SU-DHL-6 (cell line): ENCODE measurements around the gene SALL1.

Experiments
- CTCF ChIP-seq: fragments of 200-600 bp; sonication (generic); IDR thresholded peaks from one replicate; pipeline ENCODE4 v1.5.1; 2017; ENCODE audit warnings: antibody characterized with exemption, mild to moderate bottlenecking, low read length, moderate library complexity; ENCODE audit not compliant: insufficient read depth, poor library complexity, severe bottlenecking
- EZH2phosphoT487 ChIP-seq: fragments of 200-600 bp; sonication (generic), shearing (Covaris generic); conservative IDR thresholded peaks from 2 replicates; pipeline ENCODE4 v1.6.1; 2018; ENCODE audit warnings: mild to moderate bottlenecking, antibody characterized with exemption, low read length, moderate library complexity, mixed read lengths

DNA sequence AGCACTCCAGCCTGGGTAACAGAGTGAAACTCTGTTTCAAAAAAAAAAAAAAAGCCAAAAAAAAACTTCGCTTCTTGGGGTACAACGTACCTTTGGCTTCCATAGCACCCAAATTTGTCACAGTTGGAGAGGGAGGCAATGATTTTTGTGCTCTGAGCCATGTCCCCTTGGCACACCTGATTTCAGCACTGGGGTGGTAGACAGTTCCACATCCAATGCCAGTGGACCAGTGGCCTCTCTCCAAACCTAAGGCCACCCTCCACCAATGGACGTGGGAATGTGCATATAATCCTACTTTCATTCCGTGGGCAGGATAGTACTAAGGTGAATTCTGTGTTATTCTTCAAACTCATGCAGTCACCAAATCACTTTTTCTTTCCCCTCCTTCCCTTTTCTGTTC lies 47.5 kb downstream of the SALL1 start:
- TF ChIP-seq CTCF = no peak
- TF ChIP-seq EZH2phosphoT487 = no peak
